Right renal cortex interstitium (tissue), 3 donors: Measurements from ENCODE around the gene RUNX3. TPM values are rescaled to one million over a fixed set of nuclear protein-coding genes. Genes with fewer than 3 reads are reported as not detected.
"Not testable (repeated sequence)": the region's sequence is repeated elsewhere in the genome, so short reads cannot be mapped to it uniquely, and the experiment has no call there.

Experiments used
- DNase-seq, 3 donors: peaks; one replicate each; pipeline ENCODE4 v3.0.0-alpha.2; 2013; ENCODE audit warnings: low read depth in 3 of 3, low spot score in 2 of 3
- polyA plus RNA-seq, 3 donors: library from polyadenylated mRNA; unstranded; fragments of 120-200 nt; gene quantifications; one replicate each; pipeline ENCODE4 v1.2.1, GENCODE V29; 2013; ENCODE audit not compliant: insufficient read length in 3 of 3

Gene RUNX3
- polyA plus RNA-seq: under 1 TPM; 0.31 to 0.69 (median 0.54) TPM

DNA sequence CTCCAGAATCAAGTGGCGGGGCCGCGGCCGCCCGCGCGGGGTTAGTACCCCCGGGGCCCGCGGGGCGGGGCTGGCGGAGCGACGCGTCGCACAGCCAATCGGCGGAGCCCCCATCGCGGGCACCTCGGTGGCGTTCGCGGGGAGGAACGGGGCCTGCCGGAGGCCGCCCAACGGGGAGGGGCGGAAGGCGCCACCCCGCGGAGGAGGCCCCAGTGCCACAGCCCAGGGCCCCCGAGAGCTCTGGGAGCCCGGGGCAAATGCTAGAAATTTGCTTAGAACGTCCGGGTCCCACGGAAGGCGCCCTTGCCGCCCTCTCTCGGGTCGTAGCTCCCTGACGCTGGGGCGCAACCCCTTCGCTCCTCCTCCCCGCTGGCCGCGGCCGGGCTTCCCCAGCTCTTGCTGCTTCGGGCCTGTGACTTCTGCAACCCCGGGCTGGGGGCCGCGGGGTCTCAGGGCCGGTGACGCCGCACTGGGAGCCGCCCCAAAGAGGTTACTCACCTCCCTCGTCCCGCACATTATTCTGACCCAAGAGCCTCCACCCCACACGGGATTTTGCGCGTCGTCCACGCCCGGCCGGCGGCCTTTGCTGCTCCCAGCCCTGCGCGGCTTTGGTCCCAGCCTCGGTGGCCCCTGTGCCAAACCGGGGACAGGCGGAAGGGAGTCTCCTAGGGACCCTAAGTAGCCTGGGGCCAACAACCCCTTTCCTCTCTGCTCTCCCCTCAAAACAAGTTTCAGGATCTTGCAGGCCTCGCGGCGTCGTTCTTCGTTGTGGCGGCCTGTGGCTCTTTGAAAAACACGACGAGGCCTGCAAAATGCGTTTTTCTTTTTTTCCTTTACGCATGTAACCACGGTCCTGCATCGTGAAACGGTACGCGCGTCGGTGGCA lies at the start of gene RUNX3:
Gene RUNX3, minus strand, starts transcription at position 17 of the 886 bp plus-strand sequence. CDS start 408 bp downstream, outside the sequence.
- no peak for DNase-seq

GRCh38 chr1:24979232-24979631 lies 49.2 kb upstream of the RUNX3 start:
- not testable (repeated sequence) for DNase-seq

DNA sequence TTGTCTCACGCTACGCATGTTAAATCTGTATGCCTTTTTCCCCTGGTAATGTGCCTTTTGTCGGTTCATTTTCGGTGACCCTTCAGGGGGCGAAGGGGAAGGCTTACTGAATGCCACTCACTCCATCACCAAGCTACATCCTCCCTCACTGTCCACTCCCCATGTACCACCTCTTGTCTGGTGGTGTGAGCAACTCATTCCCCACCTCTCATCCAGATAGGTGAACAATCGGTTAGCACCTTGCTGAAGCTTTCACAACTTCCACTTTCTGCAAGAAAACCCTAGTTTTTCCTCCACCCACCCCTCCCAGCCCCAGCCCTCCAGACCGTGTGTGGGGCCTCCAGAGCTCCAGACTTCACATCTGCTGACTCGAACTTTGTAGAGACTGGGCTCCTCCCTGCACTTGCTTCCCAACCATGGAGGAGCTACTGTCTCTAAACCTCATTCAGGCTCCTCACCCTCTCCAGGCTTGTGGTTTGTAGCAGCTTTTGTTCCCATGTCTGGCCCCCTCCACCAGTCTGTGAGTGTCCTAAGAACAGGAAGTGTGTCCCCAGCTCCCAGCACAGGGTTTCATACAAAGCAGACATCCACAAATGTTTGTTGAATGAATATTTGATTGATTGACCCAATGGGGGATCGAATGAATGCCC lies 48.4 kb upstream of the RUNX3 start:
- DNase-seq: no peak

DNA sequence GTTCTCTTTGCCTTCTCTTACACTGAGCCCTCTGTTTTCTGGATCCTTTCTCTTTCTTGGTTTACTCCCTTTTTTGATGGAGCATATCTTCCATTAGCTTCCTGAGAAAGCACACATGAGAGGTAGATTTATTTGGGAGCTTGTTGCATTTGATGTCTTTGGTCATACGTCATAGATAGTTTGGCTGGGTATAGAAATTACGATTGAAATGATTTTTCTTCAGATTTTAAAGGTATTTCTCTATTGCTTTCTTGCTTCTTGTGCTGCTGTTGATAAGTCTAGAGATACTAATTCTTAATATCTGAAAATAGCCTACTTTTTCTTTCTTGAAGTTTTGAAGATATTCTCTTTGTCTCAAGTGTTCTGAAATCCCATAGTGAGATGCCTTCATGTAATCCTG lies 45.3 kb upstream of the RUNX3 start:
- no peak for DNase-seq

GRCh38 chr1:24973315-24973714 lies 43.2 kb upstream of the RUNX3 start:
- no peak for DNase-seq

- DNase-seq: no peak
Measured at GRCh38 chr1:24972915-24973242, 42.8 kb upstream of the RUNX3 start.

DNA sequence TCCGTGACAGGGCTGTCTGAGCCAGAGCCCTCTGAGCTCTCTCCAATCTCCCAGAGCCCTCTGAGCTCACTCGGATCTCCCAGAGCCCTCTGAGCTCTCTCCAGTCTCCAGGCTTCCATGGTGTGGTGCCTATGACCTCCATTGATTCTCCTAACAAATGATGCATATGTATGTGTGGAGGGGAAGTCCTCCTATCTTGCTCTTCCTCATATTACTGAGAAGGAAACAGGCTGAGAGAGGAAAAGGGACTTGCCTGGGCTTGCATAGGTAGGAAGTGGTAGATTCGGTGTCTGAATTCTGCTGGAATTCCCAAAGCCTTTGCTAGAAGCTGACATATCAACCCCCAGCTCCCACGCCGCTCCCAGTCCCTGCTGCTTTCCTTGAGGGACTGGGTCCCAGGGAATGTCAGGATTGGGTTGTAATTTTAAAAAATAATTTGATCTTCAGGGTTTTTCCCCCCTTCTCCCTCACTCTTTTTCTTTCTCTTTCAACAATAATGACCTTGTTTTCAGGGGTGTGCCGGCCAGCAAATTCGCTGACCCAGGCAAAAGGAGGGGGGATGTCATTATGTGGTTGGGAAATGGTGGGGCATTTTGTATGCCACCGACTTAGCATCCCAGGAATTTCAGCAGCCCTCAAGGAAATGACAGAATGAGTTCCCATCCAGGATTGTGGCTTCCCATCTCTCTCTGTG lies 42.3 kb upstream of the RUNX3 start:
- DNase-seq: no peak

GRCh38 chr1:24970926-24971875 lies 41.1 kb upstream of the RUNX3 start:
- DNase-seq: no peak

DNA sequence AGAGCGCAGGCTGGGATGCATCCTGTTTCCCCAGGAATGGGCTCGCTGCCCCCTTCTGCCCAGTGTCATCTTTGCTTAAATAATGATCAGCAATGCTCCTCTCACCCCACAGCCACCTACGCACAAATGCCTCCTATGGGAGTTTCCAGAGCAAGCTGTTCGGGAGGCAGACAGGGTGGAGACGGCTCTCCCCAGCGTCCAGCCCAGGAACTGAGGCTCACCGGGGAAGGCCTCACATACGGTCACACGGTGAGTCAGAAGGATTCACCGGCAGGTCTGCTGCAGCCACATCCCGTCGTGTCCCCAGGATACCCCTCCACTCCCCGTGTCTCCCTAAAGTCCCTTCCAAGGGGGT lies 40.3 kb upstream of the RUNX3 start:
- no peak for DNase-seq

DNA sequence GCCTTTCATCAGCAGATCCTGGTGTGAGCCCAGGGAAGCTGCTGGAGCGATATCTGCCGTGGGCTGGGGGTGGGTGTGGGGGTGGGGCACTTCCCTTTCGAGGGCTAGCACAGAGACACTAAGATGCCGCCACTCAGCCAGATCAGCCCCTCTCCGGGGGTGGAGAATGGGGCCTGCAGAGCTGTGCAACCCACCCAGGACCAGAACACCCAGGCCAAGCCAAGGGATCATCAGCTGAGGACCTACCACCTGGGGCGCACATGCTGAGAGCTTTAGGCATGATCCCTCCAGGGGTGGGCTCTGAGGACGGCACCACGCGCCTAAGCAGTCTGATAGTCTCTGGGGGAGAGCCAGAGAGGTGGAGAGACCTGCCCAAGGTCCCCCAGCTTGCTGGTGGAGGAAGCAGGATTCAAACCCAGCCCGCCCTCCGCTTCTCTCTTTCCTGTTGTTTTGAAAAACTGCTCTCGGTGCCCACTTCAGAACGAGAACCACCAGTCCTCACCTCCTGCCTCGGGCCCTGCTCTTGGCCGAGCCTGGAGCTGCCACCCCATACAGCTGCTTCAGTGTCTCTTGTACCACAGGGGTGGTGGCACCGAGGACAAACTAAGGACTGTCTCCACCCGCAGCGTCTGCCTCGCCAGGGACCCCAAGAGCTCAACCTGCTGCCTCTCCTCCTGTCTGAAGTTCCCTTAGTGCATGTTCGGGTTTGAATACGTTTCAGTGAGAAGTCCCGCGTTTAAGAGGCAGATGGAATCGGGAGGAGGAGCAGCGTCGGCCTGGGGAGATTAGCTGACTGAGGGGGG lies 39.7 kb upstream of the RUNX3 start:
- no peak for DNase-seq

- DNase-seq: no peak
Measured at GRCh38 chr1:24968941-24969585, 39.0 kb upstream of the RUNX3 start.

- no peak for DNase-seq
Measured at GRCh38 chr1:24967962-24968361, 37.9 kb upstream of the RUNX3 start.

DNA sequence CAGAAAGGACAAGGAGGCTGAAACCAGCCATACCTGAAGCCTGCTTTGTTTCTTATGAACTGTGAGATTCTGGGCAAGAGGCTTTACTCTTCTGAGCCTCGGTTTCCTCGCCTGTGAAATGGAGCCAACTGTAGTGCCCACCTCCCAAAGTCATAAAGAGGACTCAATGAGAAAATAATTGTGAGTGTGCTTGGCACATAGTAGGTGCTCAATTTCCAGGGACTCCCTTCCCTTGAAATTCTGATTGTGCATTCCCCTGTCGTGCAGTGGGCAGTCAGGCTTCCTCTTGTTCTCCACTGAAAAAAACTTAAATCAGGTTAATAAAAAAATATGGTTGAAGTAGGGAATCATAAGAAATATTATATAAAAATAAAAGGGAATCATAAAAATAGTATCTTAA lies 37.5 kb upstream of the RUNX3 start:
- no peak for DNase-seq

GRCh38 chr1:24966724-24967346 lies 36.8 kb upstream of the RUNX3 start:
- DNase-seq: no peak

DNA sequence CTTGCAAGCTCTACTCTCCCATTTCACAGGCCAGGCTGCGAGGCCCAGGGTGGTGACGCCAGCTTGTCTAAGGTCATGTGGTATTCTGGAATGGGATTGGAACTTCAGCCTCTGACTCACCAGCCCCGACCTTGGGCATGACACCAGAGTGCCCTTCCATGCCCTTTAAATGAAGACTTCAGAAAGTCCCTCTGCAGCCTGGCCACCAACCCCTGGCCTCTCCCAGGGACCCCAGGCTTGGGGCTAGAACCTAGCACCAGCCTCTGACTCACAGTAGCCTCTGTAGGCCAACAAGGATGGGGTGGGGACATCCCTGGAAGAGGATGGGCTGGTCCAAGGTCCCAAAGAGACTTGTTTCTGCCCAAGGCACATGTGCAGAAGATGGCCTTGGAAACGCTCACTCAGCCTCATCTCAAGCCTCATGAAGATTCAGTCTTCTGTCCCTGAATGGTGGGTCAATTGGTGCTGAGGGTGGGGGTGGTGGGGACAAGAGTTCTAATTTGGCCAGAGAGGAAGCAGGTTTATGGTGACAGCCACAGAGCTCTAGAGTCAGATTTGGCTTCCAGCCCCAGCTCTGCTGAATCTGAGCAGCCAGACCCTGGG lies 36.1 kb upstream of the RUNX3 start:
- DNase-seq: no peak

- no peak for DNase-seq
Measured at GRCh38 chr1:24965571-24965930, 35.5 kb upstream of the RUNX3 start.

DNA sequence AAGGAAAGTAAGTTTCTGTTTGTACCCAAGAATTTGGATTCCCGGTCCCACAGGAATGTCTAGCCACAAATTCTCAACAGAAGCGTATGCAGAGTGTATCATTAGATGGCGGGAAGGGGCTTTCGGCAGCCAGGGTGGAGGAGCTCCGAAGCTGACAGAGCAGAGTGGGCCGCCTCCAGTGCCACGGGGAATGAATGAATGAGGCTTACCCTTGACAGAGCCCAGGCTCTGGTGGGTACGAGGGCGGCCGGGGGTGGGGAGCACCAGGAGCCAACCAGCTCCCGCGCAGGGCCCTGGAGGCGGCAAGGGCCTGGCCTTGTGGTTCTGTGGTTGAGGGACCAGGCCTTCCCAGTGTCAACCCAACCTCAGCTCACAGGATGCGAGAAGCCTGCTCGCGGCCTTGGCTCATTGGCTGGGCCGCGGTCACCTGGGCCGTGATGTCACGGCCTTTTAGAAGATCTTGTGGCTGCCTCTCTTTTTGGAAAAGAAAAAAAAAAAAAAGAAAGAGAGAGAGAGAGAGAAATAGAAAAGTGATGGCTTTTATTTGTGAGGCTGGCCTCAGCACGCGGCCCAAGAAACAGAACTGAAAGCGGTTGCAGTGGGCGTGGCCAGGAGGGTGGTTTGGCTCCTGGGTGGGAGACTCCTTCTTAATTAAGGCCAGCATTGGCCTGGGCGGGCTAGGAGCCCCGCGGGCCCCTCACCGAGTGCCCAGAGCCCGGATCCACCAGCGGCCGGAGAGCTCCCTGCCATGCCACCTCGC lies 34.9 kb upstream of the RUNX3 start:
- no peak for DNase-seq
